GM21723 (cell line): ENCODE results near the gene SLX4IP.

Source experiments
- ATAC-seq: cut with Tn5 transposase; IDR thresholded peaks from one replicate; pipeline ENCODE4 v1.9.1; 2021; ENCODE audit warnings: mild to moderate bottlenecking, moderate library complexity; ENCODE audit not compliant: unreplicated experiment

Gene SLX4IP

GRCh38 chr20:10465135-10465534, 30.0 kb downstream of the SLX4IP start:
- ATAC-seq: no peak

- ATAC-seq: no peak
These were observed 31.2 kb downstream of the SLX4IP start for GRCh38 chr20:10466325-10466724.

- ATAC-seq: no peak
These were observed 31.8 kb downstream of the SLX4IP start for GRCh38 chr20:10466855-10467254.

- ATAC-seq: no peak
These were observed 32.7 kb downstream of the SLX4IP start for GRCh38 chr20:10467681-10468339.

- no peak for ATAC-seq
These were observed 33.3 kb downstream of the SLX4IP start for GRCh38 chr20:10468340-10468845.

GRCh38 chr20:10469056-10469455, 34.0 kb downstream of the SLX4IP start:
- no peak for ATAC-seq

GRCh38 chr20:10469599-10469998, 34.5 kb downstream of the SLX4IP start:
- ATAC-seq: peak; percentile 53

GRCh38 chr20:10470276-10470675, 35.2 kb downstream of the SLX4IP start:
- no peak for ATAC-seq

- no peak for ATAC-seq
These were observed 37.8 kb downstream of the SLX4IP start for GRCh38 chr20:10472871-10473270.

GRCh38 chr20:10474606-10475184, 39.6 kb downstream of the SLX4IP start:
- ATAC-seq: no peak

- ATAC-seq: no peak
These were observed 40.1 kb downstream of the SLX4IP start for GRCh38 chr20:10475225-10475624.

GRCh38 chr20:10476319-10476724, 41.2 kb downstream of the SLX4IP start:
- peak; percentile 86 for ATAC-seq

- ATAC-seq: peak; percentile 51
These were observed 43.1 kb downstream of the SLX4IP start for GRCh38 chr20:10478205-10478604.

GRCh38 chr20:10478930-10479329, 43.8 kb downstream of the SLX4IP start:
- no peak for ATAC-seq

GRCh38 chr20:10481676-10482075, 46.6 kb downstream of the SLX4IP start:
- ATAC-seq: no peak

- ATAC-seq: no peak
These were observed 48.6 kb downstream of the SLX4IP start for GRCh38 chr20:10483691-10484090.

- no peak for ATAC-seq
These were observed 52.3 kb downstream of the SLX4IP start for GRCh38 chr20:10487142-10488136.

GRCh38 chr20:10488534-10488933, 53.4 kb downstream of the SLX4IP start:
- no peak for ATAC-seq

- ATAC-seq: no peak
These were observed 54.7 kb downstream of the SLX4IP start for GRCh38 chr20:10489853-10490252.

- ATAC-seq: no peak
These were observed 55.2 kb downstream of the SLX4IP start for GRCh38 chr20:10490257-10490656.

- ATAC-seq: no peak
These were observed 55.6 kb downstream of the SLX4IP start for GRCh38 chr20:10490706-10491105.
